Epithelial cell of prostate (primary cell): ENCODE results near the gene ZNF219.

Experiments
- DNase-seq: peaks from one replicate; pipeline ENCODE4 v3.0.0-alpha.2; 2011; ENCODE audit warnings: low read depth, low spot score
- H3K27ac ChIP-seq: fragments of 450-650 bp; 2 replicates; pipeline ENCODE4 v1.5.1; 2017; ENCODE audit warnings: mild to moderate bottlenecking

Gene ZNF219

DNA sequence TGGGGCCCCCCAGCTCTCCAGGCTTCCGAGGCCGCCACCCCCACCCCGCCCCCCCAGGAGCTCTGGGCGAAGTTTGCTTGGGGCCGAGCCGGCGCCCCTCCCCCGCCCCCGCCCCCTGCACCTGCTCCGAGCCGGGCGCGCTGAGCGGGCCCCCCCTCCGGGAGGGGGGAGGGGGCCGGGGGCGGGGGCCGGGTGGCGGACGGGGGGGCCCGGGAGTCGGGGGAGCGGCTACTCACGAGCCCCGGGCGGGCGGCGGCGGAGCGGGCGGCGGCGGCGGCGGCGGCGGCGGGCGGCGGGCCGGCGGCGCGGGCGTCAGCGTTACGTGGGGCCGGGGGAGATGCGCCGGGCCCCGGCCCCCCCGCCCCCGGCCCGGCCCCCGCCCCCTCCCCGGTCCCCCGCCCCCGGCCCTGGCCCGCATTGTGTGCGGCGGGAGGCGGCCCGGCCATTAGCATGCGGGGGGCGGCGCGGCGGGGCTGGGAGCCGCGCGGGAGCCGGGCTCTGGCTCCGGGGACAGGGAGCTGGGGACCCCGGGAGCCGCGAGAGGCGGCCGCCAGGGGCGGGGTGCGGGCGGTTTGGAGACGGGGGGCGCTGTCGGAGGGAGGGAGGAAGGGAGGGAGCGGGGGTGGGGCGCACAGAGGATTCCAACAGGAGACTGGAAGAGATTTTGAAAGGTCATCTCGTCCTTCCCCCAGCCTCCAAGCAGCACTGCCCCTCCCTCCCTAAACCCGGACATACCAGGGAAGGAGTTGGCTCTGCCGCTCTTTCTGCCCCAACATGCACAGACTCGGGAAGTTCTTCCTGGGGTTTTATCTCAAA, at the start of gene ZNF219:
Gene ZNF219, minus strand, starts transcription at position 580 of the 816 bp plus-strand sequence. CDS start 5,064 bp downstream, outside the sequence.
- no peak for DNase-seq
- H3K27ac ChIP-seq: peak within 1 kb of the TSS; percentile 81

DNA sequence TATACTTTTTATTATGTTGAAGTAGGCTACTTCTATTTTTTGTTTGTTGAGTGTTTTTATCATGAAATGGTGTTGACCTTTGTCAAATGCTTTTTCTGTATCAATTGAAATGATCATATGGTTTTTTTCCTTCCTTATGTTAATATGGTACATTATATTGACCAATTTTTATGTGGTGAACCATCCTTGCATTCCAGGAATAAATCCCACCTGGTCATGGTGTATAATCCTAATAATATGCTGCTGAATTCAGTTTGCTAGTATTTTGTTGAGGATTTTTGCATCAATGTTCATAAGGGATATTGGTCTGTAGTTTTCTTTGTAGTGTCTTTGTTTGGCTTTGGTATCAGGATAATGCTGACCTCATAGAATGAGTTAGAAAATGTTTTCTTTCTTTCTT, 47.0 kb upstream of the ZNF219 start:
- DNase-seq: no peak
- no peak overlapping the region for H3K27ac ChIP-seq

DNA sequence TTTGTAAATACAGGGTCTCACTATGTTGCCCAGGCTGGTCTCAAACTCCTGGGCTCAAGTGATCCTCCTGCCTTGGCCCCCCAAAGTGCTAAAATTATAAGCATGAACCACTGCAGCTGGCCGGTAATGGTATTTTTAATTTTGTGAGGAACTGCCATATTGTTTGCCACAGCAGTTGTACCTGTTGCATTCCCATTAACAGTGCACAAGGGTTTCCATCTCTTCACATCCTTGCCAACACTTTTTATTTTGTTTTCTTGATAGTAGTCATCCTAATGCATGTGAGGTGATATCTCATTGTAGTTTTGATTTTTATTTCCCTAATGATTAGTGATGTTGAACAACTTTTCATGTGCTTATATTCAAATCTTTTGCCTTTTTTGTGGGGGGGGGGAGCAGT, 43.9 kb upstream of the ZNF219 start:
- no peak overlapping the region for H3K27ac ChIP-seq
- no peak for DNase-seq

DNA sequence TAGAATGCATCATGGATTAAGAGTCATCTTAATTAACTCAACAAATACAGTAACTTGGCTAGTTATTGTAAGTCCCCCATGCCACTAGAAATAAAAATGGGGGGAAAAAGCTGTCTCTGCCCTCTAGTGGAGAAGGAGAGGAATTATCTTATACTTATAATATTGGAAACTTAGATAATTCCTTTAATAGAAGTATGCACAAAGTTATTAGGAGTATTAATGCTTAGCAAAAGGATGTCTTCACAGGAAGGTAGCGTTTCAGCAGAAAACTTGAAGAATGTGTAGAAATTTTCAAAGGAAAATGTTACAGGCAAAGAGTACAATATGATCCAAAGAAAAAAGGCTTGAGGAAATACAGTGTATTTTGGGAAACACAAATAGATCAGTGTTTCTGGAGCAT, 37.6 kb upstream of the ZNF219 start:
- no peak for DNase-seq
- no peak overlapping the region for H3K27ac ChIP-seq

DNA sequence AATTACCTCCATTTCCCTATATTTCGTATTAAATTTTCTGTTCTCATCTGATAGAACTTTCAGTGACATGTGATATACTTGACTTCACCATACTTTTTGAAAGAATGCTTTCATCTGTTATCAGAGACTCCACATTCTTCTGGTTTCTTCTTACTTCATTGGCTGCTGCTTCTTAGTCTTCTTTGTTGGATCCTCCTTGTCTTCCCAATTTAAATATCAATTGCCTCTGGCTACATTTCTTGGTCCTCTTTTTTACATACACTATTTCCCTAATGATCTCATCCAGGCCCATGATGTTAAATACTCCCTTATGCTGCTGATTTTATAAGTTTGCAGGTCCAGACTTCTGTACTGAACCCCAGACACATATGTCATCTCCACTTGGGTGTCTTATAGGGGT, 35.4 kb upstream of the ZNF219 start:
- DNase-seq: no peak
- no peak overlapping the region for H3K27ac ChIP-seq

DNA sequence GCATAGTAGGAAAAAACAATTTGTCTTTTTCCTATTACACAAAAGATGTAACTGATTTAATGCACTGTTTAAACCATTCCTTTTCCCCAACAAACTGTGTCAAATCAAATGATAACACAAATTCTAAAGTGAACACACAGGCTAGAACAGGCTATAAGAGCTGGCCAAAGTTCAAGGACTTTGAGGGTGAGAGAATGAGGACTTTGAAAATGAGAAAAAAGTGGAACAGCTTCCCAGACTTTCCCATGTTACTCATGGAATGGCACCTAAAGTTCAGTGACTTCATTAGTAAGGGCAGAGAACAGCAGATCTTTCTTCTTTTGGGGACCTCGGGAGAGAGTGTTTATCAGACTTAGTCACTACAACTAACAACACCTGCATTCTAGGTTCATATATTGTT, 25.0 kb upstream of the ZNF219 start:
- no peak for DNase-seq
- H3K27ac ChIP-seq: no peak overlapping the region

DNA sequence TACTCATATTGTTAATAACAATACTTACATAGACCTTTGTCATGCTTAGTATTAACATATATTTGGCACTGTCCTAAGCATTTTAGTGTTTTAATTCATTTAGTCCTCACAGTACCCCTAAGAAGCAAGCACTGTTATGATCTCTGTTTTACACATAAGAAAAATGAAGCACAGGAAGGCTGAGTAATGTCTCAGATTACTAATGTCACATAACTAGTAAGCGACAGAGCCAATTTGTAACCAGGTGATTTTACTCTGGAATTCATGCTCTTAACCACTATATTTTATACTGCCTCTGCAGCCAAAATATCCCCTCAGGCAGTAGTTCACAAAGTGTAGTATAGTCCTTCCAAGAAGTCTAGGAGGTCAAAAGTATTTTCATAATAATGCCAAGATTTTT, 22.7 kb upstream of the ZNF219 start:
- no peak for DNase-seq

DNA sequence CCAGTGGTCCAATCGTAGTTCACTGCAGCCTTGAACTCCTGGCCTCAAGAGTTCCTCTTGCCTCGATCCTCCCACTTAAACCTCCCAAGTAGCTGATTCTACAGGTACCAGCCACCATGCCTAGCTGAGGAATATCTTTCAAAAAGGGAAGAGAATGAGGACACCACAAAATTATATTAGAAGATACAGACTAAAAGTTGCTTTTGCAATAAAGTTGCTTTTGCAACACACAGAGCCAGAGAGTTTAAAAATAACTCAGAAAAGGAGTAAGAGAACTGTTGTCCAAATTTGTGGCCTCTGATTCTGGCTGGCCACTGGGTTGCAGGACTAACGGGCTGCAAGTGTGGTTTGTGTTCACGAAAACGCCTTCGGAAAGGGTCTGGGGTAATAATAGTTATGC, 22.2 kb upstream of the ZNF219 start:
- H3K27ac ChIP-seq: no peak overlapping the region
- DNase-seq: no peak

More for the DNA sequence above, 22.7 kb upstream of the ZNF219 start:
- H3K27ac ChIP-seq: no peak overlapping the region

DNA sequence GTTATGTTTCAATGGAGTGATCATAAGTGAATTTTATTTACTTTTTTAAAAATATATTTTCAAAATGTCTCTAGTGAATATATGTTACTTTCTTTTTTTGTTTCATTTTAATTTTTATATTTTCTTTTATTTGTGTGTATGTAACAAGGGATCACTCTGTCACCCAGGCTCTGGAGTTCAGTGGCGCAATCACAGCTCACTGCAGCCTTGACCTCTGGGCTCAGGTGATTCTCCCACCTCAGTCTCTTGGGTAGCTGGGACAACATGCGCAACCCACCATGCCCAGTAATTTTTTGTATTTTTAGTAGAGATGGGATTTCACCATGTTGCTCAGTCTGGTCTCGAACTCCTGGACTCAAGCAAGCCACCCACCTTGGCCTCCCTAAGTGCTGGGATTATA, 20.5 kb upstream of the ZNF219 start:
- no peak overlapping the region for H3K27ac ChIP-seq
- DNase-seq: no peak

DNA sequence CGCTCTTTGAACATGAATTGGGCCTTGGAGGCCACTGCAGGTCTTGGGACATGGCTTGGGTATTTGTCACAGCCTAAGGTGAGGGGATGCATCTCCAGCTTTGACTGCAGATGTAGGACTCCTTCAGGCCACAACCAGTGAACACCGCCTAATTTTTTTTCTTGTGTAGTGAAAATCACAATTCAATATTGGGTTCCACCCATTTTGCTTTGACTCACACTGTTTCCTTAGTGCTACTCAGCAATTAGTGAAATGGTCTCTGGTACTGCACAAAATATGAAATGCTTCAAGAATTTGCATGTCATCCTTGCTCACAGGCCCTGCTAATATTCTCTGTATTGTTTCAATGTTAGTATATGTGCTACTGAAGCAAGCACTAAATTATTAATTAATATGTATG, 14.9 kb upstream of the ZNF219 start:
- no peak for DNase-seq
- no peak overlapping the region for H3K27ac ChIP-seq

DNA sequence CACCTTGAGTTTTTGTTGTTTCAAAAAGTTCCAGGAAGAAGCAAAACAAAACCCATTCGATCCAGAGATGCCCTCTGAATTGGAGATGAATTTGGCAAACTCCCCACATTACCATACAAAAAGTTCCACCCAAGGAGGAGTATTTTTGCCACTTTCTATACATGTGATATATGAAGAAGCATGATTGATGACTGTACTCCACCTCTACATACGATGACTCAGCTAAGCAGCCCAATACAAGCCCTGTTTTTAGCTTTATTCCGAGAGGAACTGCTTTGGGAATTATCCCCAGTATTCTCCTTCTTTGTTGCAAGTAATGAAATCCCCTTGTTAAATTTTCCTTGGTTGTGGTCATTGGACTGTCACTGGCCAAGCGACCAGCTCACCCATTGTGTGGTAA, 13.8 kb upstream of the ZNF219 start:
- no peak for DNase-seq
- H3K27ac ChIP-seq: no peak overlapping the region

DNA sequence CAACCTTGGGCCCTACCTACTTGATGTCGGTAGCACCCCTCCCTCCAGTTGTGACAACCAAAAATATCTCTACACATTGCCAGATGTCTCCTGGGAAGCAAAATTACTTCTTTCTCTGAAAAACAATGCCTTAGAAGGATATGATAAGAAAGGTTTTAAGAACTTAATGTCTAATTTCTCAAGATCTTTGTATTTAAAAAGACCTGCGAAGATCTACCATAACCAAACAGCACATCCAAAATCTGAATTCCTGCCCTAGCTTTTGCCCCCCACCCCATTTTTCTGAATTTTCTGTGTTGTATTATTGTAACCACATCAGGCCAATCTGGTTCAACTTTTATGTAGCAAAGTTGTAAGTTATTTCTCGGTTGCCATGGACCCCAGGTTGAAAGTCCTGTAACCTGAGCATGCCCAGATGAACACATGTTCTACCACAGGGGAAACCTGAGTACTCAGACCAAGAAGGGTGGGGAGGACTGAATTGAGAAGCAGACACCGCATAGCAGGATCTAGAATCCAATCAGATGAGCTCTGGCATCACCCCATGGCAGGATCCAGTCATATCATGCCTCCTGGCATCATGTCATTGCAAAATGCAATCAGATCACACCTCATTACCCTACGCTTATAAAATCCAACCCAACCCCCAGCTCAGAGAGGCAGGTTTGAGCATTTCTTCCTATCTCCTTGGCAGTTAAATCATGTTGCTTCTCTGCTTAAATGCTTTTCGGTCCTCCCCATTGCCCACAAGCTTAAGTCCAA, 11.1 kb upstream of the ZNF219 start:
- no peak for DNase-seq
- no peak overlapping the region for H3K27ac ChIP-seq

DNA sequence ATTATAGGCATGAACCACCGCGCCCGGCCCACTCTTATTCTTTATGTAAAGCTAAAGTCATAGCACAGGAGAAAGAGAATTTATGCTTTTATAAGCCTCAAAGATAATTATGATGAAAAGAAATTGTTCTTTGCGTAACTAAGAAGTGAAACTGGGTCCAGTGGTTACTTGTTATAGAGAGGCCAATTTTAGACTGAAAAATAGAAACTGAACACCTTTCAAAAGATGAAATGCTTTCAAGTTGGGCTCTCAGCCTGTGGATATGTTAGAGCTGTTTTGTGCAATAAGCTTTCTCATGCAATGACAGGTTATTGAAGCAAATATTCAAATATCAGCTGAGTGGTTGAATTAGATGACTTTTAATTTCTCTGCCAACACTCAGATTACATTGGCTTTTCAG, 10.3 kb upstream of the ZNF219 start:
- DNase-seq: no peak
- H3K27ac ChIP-seq: no peak overlapping the region

DNA sequence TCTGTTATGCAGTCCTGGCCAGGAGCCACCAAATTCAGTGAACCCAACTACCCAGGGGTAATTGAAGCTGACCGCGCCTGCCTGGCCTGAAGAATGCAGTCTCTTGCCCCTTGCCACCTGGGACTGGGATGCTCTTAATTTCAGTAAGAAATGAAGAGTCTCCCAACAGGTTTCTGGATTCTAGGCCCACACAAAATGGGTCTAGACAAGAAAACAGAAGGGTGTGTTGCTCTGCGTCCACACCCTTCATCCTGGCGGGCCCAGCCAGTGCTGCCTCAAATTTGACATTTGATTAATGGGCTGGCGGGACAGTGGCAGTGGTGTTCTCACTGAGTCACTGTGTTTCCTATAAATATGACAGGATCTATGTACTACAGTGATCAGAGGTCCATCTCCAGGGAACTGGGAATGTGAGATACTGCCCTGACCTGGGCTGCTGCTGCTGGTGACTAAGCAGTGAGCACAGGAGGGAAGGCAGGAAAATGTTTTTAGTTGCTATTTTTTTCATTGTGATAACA, 8.9 kb upstream of the ZNF219 start:
- DNase-seq: no peak
- peak overlapping the region; percentile 54 for H3K27ac ChIP-seq

DNA sequence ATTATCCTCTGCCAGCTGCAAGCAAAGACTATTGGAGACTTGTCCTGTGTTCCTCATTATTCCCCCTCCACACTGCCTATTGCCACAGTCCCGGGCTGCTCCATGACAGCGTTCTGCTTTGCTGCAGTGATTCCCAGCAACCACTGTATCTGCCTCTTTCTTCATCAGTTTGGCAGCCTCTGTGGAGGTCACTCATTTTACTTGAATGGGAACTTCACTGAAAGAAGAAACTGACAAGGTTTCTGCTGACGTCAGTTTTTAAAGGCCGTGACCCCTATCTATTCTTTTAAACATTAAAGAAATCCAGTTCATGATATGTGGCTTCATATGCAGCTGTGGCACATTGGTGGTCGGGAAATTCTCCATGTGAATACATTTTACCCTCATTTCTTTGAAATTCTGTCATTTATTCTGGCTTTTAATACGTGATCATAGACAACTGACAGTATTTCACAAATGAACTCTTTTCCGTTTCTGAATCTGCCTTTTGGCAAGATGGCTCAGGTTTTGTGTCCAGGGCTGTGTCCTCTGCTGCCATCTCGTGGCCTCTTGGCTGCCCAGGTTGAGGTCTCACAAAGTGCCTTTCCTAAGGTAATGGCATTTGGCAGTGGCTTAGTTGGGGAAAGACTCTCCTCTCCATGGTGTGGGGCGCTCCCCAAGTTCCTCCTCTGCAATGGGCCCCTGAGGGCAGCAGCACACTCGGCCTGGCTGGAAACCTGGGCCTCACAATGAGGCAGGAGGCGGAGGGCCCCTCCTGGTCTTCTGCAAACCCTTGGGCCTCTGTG, 8.2 kb upstream of the ZNF219 start:
- H3K27ac ChIP-seq: peak overlapping the region; percentile 54
- no peak for DNase-seq

DNA sequence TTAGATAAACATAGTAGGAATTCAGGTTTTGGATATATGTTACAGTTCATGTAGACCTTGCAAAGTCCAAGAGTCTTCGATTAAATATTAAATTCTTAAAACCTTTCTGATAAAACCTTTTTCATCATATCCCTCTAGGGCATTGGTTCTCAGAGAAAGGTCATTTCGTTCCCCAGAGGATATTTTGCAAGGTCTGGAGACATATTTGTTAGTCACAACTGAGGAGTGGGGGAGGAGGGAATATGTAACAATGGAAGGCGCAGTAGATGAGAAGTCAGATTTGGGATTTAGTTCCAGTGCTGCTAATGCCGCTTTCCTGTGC, 7.7 kb upstream of the ZNF219 start:
- peak overlapping the region; percentile 54 for H3K27ac ChIP-seq
- DNase-seq: no peak

DNA sequence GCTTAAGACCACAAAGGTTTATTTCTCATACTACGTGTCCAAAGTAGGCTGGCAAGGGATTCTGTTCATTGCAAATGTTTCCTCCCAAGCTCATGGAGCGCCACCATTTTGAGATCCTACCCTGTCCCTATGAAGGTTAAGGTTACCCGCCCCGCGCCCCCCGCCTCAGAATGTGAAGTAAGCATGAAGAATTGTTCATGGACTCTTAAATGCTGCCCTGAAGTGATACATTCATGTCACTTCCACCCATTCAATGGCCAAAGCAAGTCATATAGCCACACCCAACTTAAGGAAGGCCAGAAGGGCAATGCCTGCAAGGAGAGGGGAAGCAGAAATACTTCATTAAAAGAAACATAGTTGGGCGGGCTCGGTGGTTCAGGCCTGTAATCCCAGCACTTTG, 6.6 kb upstream of the ZNF219 start:
- H3K27ac ChIP-seq: peak overlapping the region; percentile 89

DNA sequence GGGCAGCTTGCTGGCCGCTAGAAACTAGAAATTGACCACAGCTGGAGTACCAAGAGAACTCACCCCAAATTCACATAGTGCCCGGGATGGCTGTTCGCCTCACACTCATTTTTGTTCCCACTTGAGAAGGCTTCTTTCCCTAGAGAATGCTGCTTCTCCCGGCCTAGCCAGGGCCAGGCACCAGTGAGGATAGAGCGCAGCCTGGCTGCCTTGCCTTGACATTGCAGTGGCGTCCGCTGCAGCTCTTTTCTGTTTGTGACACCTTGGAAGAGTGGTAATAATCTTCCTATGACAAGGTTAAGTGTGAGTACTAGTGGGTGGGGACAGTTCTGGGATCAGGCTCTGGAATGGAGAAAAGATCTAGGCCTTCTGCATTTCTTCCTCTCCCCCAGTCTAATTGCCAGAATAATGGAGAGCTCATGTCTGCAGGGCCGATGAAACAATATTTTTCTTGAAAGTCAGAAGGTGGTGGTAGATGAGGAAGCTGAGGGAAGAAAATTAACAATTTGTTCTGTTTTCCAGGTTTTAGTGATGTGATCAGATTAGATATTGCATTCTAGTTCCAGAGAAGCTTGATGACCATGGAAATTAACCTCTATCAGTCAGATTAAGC, 6.1 kb upstream of the ZNF219 start:
- H3K27ac ChIP-seq: peak overlapping the region; percentile 89
- DNase-seq: no peak

More for the DNA sequence above, 6.6 kb upstream of the ZNF219 start:
- DNase-seq: no peak

DNA sequence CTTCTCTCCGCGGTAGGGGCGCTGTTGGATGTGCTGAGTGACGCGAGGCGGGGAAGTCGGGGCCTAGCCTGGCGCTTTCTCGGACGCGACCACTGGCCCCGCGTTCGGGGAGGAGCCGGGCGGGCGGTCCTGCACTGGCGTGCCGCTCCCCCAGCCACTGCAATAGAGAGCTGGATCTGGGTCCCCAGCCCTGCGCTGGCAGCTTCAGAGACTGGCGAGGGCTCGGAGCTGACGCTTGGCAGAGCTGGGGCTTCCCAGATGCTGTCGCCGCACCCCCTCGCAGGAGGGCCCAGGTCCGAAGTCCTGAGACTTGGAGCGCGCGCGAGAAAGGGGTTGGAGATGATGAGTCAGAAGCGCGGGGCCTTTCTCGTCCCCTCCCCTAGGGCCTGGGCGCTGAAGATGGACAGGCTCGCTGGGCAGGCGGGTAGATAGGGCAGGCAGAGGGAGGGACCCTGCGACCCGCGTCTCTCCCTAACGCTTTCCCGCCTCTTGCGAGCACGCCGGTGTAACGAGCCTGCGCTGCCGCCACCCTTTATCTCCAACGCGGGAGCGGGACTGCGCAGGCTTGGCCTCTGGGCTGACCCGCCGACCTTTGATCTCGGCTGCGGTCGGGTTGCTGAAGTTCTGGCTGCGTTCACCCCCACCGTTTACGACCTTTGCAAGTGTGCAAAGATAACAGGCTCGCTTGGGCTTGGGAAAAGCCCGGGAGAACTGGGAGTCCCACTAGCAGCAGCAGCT, 5.4 kb upstream of the ZNF219 start:
- peak; percentile 73 for DNase-seq
- peak overlapping the region; percentile 89 for H3K27ac ChIP-seq

DNA sequence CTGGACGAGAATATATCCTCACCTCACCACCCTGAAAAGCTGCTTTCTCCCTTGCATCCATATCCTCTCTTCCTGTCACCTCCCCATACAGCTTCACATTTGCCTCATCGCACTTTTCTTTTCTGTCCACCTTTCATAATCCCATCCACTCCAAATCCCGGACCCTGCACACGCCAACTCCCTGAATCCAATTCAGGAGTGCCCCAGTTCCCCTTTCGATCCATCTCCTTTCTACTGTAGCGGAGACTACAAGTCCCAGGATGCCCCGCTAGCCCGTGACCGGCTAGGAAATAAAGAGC, 4.9 kb upstream of the ZNF219 start:
- no peak for DNase-seq
- peak overlapping the region; percentile 89 for H3K27ac ChIP-seq
